NCI-H748 (cell line): ENCODE results near the gene HTD2.

Experiments
- DNase-seq: peaks from one replicate; lab custom pipeline; 2025; ENCODE audit not compliant: unreplicated experiment; lab: John Stamatoyannopoulos, UW

HTD2 gene

GRCh38 chr3:58291671-58292338, 14.5 kb upstream of the HTD2 start:
- no peak for DNase-seq

DNA sequence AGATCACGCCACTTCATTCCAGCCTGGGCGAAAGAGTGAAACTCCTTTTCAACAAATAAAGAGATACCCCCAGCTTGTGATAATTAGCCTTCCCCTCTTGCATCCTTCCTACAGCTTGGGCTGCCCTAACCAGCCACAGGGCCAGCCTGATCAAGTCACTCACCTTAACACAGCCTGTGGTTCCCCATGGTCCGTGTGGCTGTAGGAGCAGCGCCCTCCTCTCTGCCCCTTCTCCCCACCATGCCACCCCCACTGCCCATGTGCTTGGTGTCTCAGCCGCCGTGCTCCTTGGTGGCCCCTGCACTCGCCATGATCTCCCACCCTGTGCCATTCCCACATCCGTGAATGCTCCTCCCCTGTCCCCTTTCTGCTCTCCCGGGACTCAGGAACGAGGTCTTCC, 13.5 kb upstream of the HTD2 start:
- DNase-seq = no peak

GRCh38 chr3:58293516-58293915, 12.8 kb upstream of the HTD2 start:
- no peak for DNase-seq

DNA sequence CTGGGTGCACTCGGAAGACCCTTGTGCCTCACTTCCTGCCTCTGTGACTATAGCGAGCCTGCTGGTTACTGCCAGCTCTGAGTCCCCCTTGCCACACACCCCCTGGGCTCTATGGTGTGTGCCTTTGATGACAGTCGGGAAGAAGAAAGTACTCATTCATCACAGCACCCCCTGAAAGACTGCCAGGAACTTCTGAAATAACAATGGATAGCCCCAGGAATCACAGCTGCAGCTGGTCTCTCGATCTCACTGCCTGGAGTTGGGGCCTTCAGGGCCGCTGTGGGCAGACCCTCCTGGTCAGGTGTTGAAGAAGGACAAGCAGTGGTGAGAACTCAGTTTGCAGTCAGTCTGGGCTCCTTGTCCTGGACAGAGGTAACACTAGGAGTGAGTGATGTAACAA, 10.1 kb upstream of the HTD2 start:
- no peak for DNase-seq

GRCh38 chr3:58296843-58297242, 9.5 kb upstream of the HTD2 start:
- DNase-seq = no peak

GRCh38 chr3:58298190-58298589, 8.1 kb upstream of the HTD2 start:
- DNase-seq = no peak

DNA sequence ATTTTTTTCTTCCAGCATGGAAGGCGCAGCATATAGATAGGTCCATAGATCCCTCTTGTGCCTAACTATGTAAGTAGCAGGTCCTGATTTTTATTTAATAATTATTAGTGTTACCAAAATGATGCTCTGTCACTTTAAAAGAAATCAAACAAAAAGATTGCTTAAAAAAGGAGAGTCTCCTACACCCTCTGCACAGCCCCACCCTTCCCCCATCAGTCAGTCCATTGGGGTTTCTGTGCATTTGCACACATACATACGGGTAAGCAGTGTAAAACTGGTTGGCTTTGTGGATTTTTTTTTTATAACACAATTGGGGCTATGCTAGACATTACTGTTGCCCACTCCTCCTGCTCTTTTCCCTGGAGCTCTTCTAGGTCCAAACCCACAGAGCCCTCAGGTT, 7.2 kb upstream of the HTD2 start:
- DNase-seq = no peak

- DNase-seq = no peak
Measured at GRCh38 chr3:58299839-58300516, 6.3 kb upstream of the HTD2 start.

DNA sequence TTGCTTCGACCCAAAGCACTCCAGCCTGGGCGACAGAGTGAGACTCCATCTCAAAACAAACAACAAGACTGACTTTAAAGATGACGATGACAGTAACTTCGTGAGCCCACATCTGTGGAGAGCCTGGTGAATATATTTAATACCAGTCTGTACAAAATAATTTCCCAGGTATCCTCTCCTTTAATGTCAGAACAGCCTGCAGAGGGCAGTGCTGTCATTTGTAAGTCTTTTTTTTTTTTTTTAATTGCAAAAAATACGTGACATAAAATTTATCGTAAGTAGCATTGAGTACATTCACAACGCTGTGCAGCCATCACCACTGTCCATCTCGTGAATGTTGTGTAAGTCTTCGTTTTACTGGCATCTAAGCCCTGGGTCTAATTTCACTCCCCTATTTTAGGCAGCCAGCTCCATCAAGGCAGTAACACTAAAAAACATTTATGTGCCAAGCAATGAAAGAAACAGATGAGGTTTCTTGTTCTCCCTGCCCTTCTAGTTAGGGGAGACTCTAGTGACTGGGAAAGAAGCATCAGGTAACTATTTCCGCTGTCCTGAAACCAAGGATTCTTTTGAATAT, 1.4 kb downstream of the HTD2 start:
- DNase-seq = peak; percentile 47

DNA sequence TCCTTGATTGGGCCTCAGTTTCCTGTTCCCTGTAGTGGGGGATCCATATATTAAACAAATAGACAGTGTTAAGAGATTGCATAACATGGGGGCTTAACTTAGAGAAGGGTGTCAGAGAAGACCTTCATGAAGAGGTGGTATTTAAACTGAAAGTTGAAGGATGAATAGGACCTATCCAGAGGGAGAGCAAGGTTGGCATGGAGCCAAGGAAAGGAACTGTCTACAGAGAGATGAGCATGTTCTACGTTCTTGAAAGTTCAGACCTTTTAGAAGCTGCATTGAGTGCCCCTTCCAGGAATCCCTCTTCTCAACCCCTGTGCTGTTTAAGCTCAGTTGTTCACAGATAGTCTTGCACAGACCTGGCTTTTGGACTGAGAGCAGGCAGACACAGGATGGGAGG, 2.4 kb downstream of the HTD2 start:
- DNase-seq = no peak

DNA sequence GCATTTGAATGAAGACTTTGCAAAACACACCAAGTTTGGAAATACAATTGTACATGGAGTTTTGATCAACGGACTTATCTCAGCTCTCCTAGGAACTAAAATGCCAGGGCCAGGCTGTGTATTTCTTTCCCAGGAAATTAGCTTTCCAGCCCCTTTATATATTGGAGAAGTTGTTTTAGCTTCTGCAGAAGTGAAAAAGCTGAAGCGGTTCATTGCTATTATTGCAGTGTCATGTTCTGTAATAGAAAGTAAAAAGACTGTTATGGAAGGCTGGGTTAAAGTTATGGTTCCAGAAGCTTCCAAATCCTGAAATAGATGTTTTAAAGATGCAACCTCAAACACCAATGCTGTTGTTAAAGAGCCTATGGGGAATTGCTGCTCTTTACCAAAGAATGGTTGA, 11.5 kb downstream of the HTD2 start:
- no peak for DNase-seq

GRCh38 chr3:58321791-58322190, 15.5 kb downstream of the HTD2 start:
- DNase-seq = no peak

DNA sequence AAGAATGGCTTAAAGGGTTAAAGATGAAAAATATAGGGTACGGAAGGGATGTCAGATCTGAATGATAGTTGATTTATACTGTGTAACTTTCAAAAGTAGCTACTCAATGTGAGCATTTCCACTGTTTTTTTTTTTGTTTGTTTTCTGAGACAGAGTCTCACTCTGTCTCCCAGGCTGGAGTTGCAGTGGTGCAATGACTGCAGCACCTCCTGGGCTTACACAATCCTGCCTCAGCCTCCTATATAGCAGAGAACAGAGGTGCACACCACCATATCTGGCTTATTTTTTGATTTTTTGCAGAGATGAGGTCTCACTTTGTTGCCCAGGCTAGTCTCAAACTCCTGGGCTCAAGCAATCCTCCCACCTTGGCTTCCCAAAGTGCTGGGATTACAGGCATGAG, 16.5 kb downstream of the HTD2 start:
- no peak for DNase-seq

DNA sequence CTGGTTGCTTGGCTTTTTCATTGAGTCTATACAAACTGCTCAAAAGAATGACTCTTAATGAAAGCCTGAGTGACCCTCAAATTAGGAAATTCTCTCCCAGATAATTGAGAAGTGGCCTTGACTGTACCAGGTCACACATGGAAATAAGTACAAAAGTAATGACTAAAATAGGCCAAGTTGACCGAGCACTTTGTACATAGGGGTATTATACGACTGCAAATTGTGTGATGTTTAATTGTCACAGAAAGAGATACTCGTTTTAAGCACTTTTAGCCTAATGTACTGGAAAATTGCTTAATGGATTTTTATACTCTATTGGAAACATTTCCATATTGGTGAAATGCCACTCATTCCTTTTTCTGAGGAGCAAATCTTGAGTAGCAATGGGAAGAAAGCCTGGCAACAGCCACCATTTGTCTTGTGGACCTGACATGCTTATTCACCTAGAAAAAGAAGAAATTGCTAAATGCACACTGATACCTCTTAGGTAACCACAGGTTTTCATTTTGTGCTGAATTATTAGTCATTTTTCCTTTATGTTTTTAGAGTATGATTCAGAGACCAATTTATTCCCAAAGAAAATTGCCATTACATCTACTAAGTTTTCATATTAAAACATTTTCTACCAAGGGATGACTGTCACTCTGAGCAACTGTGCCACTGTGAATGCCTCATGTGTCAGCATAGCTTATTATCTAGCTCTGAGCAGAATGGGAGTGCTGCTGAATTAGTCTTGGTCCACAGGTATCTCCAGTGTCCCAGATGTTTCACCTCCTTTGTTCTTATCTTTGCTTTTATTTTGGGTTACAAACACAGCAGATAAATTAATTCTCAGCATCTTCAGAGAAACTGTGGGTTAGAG, 17.4 kb downstream of the HTD2 start:
- no peak for DNase-seq

GRCh38 chr3:58324391-58325390, 18.4 kb downstream of the HTD2 start:
- no peak for DNase-seq

GRCh38 chr3:58325525-58325992, 19.2 kb downstream of the HTD2 start:
- no peak for DNase-seq

DNA sequence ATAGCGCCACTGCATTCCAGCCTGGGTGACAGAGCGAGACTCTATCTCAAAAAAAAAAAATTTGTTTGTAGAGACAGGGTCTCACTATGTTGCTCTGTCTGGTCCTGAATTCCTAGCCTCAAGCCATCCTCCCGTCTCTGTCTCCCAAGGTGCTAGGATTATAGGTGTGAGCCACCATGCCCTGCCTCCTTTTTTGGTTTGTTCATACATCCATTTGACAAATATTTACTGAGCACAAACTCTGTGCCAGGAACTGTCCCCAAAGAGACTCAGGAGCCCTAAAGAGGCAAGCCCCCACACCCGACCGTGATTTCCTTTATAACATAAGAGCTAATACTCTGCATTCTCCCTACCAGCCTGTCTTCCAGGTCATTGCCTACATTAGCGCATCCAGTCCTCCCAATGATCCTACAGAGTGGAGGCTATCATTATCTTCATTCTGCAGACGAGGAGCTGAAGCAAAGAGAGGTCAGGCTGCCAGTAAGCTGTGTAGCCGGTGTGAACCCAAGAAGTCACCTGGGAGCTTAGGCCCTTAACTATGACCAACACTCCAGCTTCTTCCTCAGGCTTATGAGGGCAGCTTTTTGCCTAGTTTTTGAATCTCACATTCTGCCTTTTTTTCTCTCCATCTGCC, 20.1 kb downstream of the HTD2 start:
- no peak for DNase-seq

DNA sequence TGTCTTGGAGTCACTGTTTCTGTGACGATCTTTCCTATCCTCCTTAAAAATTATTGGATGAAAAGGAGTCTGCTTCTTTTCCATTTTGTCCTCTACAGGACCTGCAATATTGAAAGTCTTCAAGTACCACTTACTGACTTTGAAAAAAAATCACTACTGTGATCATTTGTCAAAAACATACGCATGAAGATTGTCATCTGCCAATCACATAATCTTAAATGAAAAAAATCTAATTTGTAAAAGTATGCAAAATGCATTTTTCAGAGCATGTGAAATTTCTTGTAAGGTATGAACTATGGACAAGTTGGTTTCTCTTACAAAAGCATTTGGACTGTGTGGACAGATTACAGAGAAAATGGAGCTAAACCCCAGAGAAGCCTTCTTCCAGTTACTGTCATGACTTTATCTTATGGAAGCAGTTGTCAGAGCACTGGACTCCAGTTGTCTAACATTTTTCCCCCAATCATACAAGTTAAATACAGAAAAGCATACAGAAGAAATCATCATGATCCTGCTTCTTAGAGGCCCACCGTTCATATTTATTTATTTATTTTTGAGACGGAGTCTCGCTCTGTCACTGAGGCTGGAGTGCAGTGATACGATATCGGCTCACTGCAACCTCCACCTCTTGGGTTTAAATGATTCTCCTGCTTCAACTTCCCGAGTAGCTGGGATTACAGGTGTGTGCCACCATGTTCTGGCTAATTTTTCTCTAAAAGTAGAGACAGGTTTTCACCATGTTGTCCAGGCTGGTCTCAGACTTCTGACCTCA, 23.0 kb downstream of the HTD2 start:
- DNase-seq = no peak

- no peak for DNase-seq
Measured at GRCh38 chr3:58329922-58330413, 23.6 kb downstream of the HTD2 start.
